Neural cell (in vitro differentiated cells): ENCODE data around the gene ANKRD45. TPM values are rescaled to one million over a fixed set of nuclear protein-coding genes. Genes with fewer than 3 reads are reported as not detected.

ENCODE experiments used
- H2AFZ ChIP-seq: fragments of 200-600, 300-800 bp; sonication (generic), shearing (Covaris generic); 2 replicates; pipeline ENCODE4 v1.6.0; 2014; ENCODE audit warnings: low read depth, mild to moderate bottlenecking, antibody characterized with exemption, low read length, moderate library complexity
- H3F3A ChIP-seq: fragments of 200-600 bp; shearing (Covaris generic); 2 replicates; pipeline ENCODE4 v1.6.1; 2016; ENCODE audit warnings: mild to moderate bottlenecking, moderate library complexity, mixed read lengths, antibody characterized with exemption, low read length; ENCODE audit not compliant: insufficient read depth, poor library complexity, severe bottlenecking
- H3K27ac ChIP-seq: fragments of 200-600, 300-800 bp; sonication (generic), shearing (Covaris generic); 2 replicates; pipeline ENCODE4 v1.5.1; 2014; ENCODE audit warnings: mild to moderate bottlenecking, low read length, moderate library complexity
- H3K27me3 ChIP-seq: fragments of 300-800, 200-600 bp; sonication (generic), shearing (Covaris generic); 2 replicates; pipeline ENCODE4 v1.6.0; 2014; ENCODE audit warnings: mild to moderate bottlenecking, low read depth, low read length, moderate library complexity; ENCODE audit not compliant: insufficient read depth
- H3K36me3 ChIP-seq: fragments of 300-800, 200-600 bp; sonication (generic), shearing (Covaris generic); 2 replicates; pipeline ENCODE4 v1.5.1; 2014; ENCODE audit warnings: mild to moderate bottlenecking, antibody characterized with exemption, low read length, moderate library complexity; ENCODE audit not compliant: insufficient read depth
- H3K4me2 ChIP-seq: fragments of 300-800, 200-600 bp; sonication (generic), shearing (Covaris generic); 2 replicates; pipeline ENCODE4 v1.6.0; 2014; ENCODE audit warnings: mild to moderate bottlenecking, low read length
- H3K4me3 ChIP-seq: fragments of 300-800, 200-600 bp; sonication (generic), shearing (Covaris generic); 2 replicates; pipeline ENCODE4 v1.5.1; 2014; ENCODE audit warnings: mild to moderate bottlenecking, low read length, moderate library complexity
- H3K79me2 ChIP-seq: fragments of 200-600 bp; shearing (Covaris generic); replicated peaks from 2 replicates; pipeline ENCODE4 v1.6.0; 2014; ENCODE audit warnings: mild to moderate bottlenecking, low read length, moderate library complexity; ENCODE audit not compliant: insufficient read depth
- H3K9ac ChIP-seq: fragments of 300-800, 200-600 bp; sonication (generic), shearing (Covaris generic); 2 replicates; pipeline ENCODE4 v1.6.1; 2016; ENCODE audit warnings: mild to moderate bottlenecking, low read length, mixed read lengths
- H3K9me2 ChIP-seq: fragments of 200-600 bp; shearing (Covaris generic); 2 replicates; pipeline ENCODE4 v1.6.1; 2016; ENCODE audit warnings: mild to moderate bottlenecking, low read length, mixed read lengths; ENCODE audit not compliant: insufficient read depth
- H3K9me3 ChIP-seq: fragments of 200-600, 300-800 bp; sonication (generic), shearing (Covaris generic); 2 replicates; pipeline ENCODE4 v1.6.1; 2016; ENCODE audit warnings: mild to moderate bottlenecking, mixed run types, low read length, moderate library complexity, mixed read lengths
- H4K20me1 ChIP-seq: fragments of 200-600 bp; shearing (Covaris generic); 2 replicates; pipeline ENCODE4 v1.6.1; 2016; ENCODE audit warnings: mild to moderate bottlenecking, mixed run types; ENCODE audit not compliant: insufficient read depth
- CTCF ChIP-seq: fragments of 450-650 bp; IDR thresholded peaks from 2 replicates; pipeline ENCODE4 v1.5.1; 2014; ENCODE audit warnings: antibody characterized with exemption, mild to moderate bottlenecking, moderate library complexity; ENCODE audit not compliant: poor library complexity, severe bottlenecking
- EP300 ChIP-seq: fragments of 450-650 bp; conservative IDR thresholded peaks from 2 replicates; pipeline ENCODE4 v1.6.1; 2014; ENCODE audit warnings: antibody characterized with exemption, mild to moderate bottlenecking, moderate library complexity; ENCODE audit not compliant: poor library complexity, severe bottlenecking
- EZH2 ChIP-seq: fragments of 200-600, 300-800 bp; shearing (Covaris generic), sonication (generic); IDR thresholded peaks from 2 replicates; pipeline ENCODE4 v1.6.1; 2014; ENCODE audit warnings: antibody characterized with exemption, low read length, borderline replicate concordance, mild to moderate bottlenecking; ENCODE audit not compliant: insufficient read depth, poor library complexity, severe bottlenecking
- MXI1 ChIP-seq: fragments of 450-650 bp; conservative IDR thresholded peaks from 2 replicates; pipeline ENCODE4 v1.6.1; 2014; ENCODE audit warnings: antibody characterized with exemption, mild to moderate bottlenecking; ENCODE audit not compliant: poor library complexity, severe bottlenecking
- POLR2AphosphoS5 ChIP-seq: IDR thresholded peaks from 2 replicates; pipeline ENCODE4 v1.6.1; 2012
- RAD21 ChIP-seq: fragments of 450-650 bp; conservative IDR thresholded peaks from 2 replicates; pipeline ENCODE4 v1.6.1; 2014; ENCODE audit warnings: antibody characterized with exemption, mild to moderate bottlenecking, moderate library complexity
- SMC3 ChIP-seq: fragments of 450-650 bp; conservative IDR thresholded peaks from 2 replicates; pipeline ENCODE4 v1.6.1; 2014; ENCODE audit warnings: antibody characterized with exemption, mild to moderate bottlenecking, moderate library complexity; ENCODE audit not compliant: poor library complexity
- TAF1 ChIP-seq: IDR thresholded peaks from 2 replicates; pipeline ENCODE4 v1.6.1; 2012; ENCODE audit warnings: low read depth
- polyA plus RNA-seq: library from polyadenylated mRNA; depleted of rRNA; stranded (reverse); fragments of >200 nt; gene quantifications from 2 replicates; pipeline ENCODE4 v1.2.3, GENCODE V29; 2014
- TF ChIP-seq, protein P1 (sequence below): IDR thresholded peaks from 2 replicates; pipeline ENCODE4 v1.6.1; 2012; ENCODE audit warnings: borderline replicate concordance

The ANKRD45 gene
- polyA plus RNA-seq, 1 donor from 2014 or later = 8.7 TPM

- H3K9me2 ChIP-seq = no peaks in the 10 kb centered on the region
- H3K27me3 ChIP-seq = no peaks in the 10 kb centered on the region
- no peaks in the 10 kb centered on the region for H3K9me3 ChIP-seq
- no peaks in the 10 kb centered on the region for H3F3A ChIP-seq
- H2AFZ ChIP-seq = no peak overlapping the region
- no peaks in the 10 kb centered on the region for H3K36me3 ChIP-seq
- no peak overlapping the region for H3K4me2 ChIP-seq
- H3K4me3 ChIP-seq = no peak overlapping the region
- H4K20me1 ChIP-seq = no peaks in the 10 kb centered on the region
- H3K9ac ChIP-seq = no peak overlapping the region
- no peak overlapping the region for H3K27ac ChIP-seq
- TF ChIP-seq SMC3 (no peak), CTCF (no peak), TAF1 (no peak), POLR2AphosphoS5 (no peak), RAD21 (no peak), MXI1 (no peak), EP300 (no peak), EZH2 (no peak)
- TF ChIP-seq, protein P1, sequence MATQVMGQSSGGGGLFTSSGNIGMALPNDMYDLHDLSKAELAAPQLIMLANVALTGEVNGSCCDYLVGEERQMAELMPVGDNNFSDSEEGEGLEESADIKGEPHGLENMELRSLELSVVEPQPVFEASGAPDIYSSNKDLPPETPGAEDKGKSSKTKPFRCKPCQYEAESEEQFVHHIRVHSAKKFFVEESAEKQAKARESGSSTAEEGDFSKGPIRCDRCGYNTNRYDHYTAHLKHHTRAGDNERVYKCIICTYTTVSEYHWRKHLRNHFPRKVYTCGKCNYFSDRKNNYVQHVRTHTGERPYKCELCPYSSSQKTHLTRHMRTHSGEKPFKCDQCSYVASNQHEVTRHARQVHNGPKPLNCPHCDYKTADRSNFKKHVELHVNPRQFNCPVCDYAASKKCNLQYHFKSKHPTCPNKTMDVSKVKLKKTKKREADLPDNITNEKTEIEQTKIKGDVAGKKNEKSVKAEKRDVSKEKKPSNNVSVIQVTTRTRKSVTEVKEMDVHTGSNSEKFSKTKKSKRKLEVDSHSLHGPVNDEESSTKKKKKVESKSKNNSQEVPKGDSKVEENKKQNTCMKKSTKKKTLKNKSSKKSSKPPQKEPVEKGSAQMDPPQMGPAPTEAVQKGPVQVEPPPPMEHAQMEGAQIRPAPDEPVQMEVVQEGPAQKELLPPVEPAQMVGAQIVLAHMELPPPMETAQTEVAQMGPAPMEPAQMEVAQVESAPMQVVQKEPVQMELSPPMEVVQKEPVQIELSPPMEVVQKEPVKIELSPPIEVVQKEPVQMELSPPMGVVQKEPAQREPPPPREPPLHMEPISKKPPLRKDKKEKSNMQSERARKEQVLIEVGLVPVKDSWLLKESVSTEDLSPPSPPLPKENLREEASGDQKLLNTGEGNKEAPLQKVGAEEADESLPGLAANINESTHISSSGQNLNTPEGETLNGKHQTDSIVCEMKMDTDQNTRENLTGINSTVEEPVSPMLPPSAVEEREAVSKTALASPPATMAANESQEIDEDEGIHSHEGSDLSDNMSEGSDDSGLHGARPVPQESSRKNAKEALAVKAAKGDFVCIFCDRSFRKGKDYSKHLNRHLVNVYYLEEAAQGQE = no peak
- no peaks in the 10 kb centered on the region for H3K79me2 ChIP-seq
Observed at GRCh38 chr1:173590557-173590956, 79.1 kb downstream of the ANKRD45 start.

DNA sequence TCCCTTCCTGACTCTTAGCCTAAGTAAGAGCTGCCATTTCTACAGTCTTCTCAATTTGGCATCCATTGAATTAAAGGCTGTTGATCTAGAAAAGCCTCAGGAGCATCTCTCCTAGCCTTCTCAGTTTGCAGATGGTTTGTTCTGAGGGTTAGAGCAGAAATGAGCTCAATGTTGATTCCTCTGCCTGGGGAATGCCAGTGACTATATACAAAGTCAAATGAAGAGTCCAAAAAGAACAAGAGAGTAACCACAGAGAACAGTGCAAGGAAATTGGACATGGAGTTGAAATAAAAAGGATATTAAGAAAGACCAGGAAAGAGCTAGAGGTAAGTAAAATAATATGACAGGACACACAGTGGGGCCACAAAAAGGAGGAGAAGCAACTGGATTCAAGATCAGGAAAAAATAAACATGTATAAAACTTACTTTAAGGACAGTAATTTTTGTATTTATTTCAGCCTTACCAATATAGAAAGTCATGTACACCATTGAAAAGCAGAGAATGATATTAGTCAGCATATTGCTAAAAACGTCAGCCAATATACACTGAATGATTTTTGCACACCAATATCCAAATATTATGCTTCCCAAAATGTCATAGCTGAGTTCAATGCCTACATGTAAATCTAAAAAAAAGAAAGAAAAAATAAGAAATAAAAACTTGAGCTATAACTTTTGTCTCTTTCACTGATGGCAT lies 88.1 kb downstream of the ANKRD45 start:
- H3F3A ChIP-seq = no peaks in the 10 kb centered on the region
- H3K9ac ChIP-seq = no peak overlapping the region
- no peaks in the 10 kb centered on the region for H3K79me2 ChIP-seq
- H3K27ac ChIP-seq = no peak overlapping the region
- H3K27me3 ChIP-seq = no peaks in the 10 kb centered on the region
- H3K36me3 ChIP-seq = no peaks in the 10 kb centered on the region
- TF ChIP-seq, protein P1 = no peak
- no peak for TF ChIP-seq CTCF
- no peak for TF ChIP-seq POLR2AphosphoS5
- no peak for TF ChIP-seq RAD21
- no peak for TF ChIP-seq SMC3
- no peak for TF ChIP-seq EP300
- no peak for TF ChIP-seq MXI1
- H2AFZ ChIP-seq = no peak overlapping the region
- no peak overlapping the region for H3K4me2 ChIP-seq
- no peaks in the 10 kb centered on the region for H3K9me3 ChIP-seq
- no peaks in the 10 kb centered on the region for H3K9me2 ChIP-seq
- H4K20me1 ChIP-seq = no peaks in the 10 kb centered on the region
- H3K4me3 ChIP-seq = no peak overlapping the region
